GM18861 (cell line): ENCODE measurements around the gene NTSR1.

ENCODE experiments used
- ATAC-seq: cut with Tn5 transposase; IDR thresholded peaks from one replicate; pipeline ENCODE4 v1.9.1; 2021; ENCODE audit not compliant: unreplicated experiment

NTSR1 gene

GRCh38 chr20:62707276-62707920 is 1.2 kb upstream of the NTSR1 start:
- ATAC-seq: no peak

- ATAC-seq: no peak
These were observed 615 bp upstream of the NTSR1 start for GRCh38 chr20:62707921-62708521.

- no peak for ATAC-seq
These were observed 885 bp downstream of the NTSR1 start for GRCh38 chr20:62709537-62709905.

GRCh38 chr20:62710221-62710885 is 1.7 kb downstream of the NTSR1 start:
- no peak for ATAC-seq

GRCh38 chr20:62710886-62711702 is 2.5 kb downstream of the NTSR1 start:
- no peak for ATAC-seq

GRCh38 chr20:62711703-62712101 is 3.1 kb downstream of the NTSR1 start:
- no peak for ATAC-seq

GRCh38 chr20:62712606-62713005 is 4.0 kb downstream of the NTSR1 start:
- ATAC-seq: no peak

GRCh38 chr20:62714006-62714405 is 5.4 kb downstream of the NTSR1 start:
- ATAC-seq: no peak

GRCh38 chr20:62714799-62715198 is 6.2 kb downstream of the NTSR1 start:
- ATAC-seq: no peak

- no peak for ATAC-seq
These were observed 6.6 kb downstream of the NTSR1 start for GRCh38 chr20:62715201-62715600.

- ATAC-seq: no peak
These were observed 7.7 kb downstream of the NTSR1 start for GRCh38 chr20:62716198-62716940.

- no peak for ATAC-seq
These were observed 8.3 kb downstream of the NTSR1 start for GRCh38 chr20:62716941-62717310.

- ATAC-seq: no peak
These were observed 9.3 kb downstream of the NTSR1 start for GRCh38 chr20:62717933-62718332.

GRCh38 chr20:62718546-62718945 is 9.9 kb downstream of the NTSR1 start:
- ATAC-seq: no peak

GRCh38 chr20:62719250-62719935 is 10.8 kb downstream of the NTSR1 start:
- no peak for ATAC-seq

GRCh38 chr20:62721511-62722370 is 13.1 kb downstream of the NTSR1 start:
- no peak for ATAC-seq

- ATAC-seq: no peak
These were observed 14.0 kb downstream of the NTSR1 start for GRCh38 chr20:62722627-62723026.

- ATAC-seq: no peak
These were observed 14.7 kb downstream of the NTSR1 start for GRCh38 chr20:62723351-62723750.

GRCh38 chr20:62723768-62724450 is 15.3 kb downstream of the NTSR1 start:
- no peak for ATAC-seq
